ENCODE measurements around the gene CCDC86. TPM values are rescaled to one million over a fixed set of nuclear protein-coding genes. Genes with fewer than 3 reads are reported as not detected.
A peak's percentile ranks its signal among the peaks of the same experiment; 100 is the strongest.

The CCDC86 gene
- total RNA-seq, 2 experiments from 2014 or later = 21.3 to 24.7 TPM

- Histone ChIP-seq H3K9me2 (ENCODE audit: insufficient read depth, low read length) (no peaks in the 10 kb centered on the region), H3K4me3 (ENCODE audit: low read depth, low read length, poor library complexity, severe bottlenecking) (no peak overlapping the region), H4K20me1 (ENCODE audit: insufficient read depth, low read length) (no peaks in the 10 kb centered on the region), H3K4me1 (ENCODE audit: insufficient read depth, low read length, poor library complexity, severe bottlenecking) (peaks cover 9% of the 10 kb centered on the region), H3K9me3 (ENCODE audit: low read length) (no peaks in the 10 kb centered on the region), H3K79me2 (ENCODE audit: insufficient read depth, low read depth, low read length) (peaks cover 13% of the 10 kb centered on the region), H3K4me2 (ENCODE audit: low read length) (no peak overlapping the region), H2AFZ (ENCODE audit: low read length) (no peak overlapping the region), H3K27ac (ENCODE audit: low read depth, low read length, poor library complexity, severe bottlenecking) (no peak overlapping the region), H3K36me3 (ENCODE audit: insufficient read depth, low read length) (no peaks in the 10 kb centered on the region)
- peak; percentile 36 for DNase-seq (ENCODE audit: low spot score)
- intact Hi-C loops (cut with micrococcal nuclease; ENCODE audit: unreplicated experiment) = no loop called here
- ChIA-PET POLR2A (interaction anchor here (1.5 kb wide), 1 partner anchor 28 kb away, joined by 3 read pairs; no protein-coding TSS in a partner anchor), CTCF (ENCODE audit: unreplicated experiment) (no interaction called here)
- no TSS peak for BruUV-seq (replicated peaks)
- TF ChIP-seq CTCF (conservative IDR thresholded peaks at IDR 0.05; ENCODE audit: low read length) = peak; percentile 57; the same call in 1 of the 2 replicates
- TF ChIP-seq EZH2phosphoT487 (IDR thresholded peaks at IDR 0.05; ENCODE audit: borderline replicate concordance, low read depth, low read length) = no peak
Measured at GRCh38 chr11:60838132-60838531, 3.8 kb upstream of the CCDC86 start.

GRCh38 chr11:60840470-60841430, 1.2 kb upstream of the CCDC86 start:
- DNase-seq (ENCODE audit: low spot score) = no peak
- POLR2A ChIA-PET = no interaction called here
- Histone ChIP-seq H3K4me2 (ENCODE audit: low read length) (peak overlapping the region; percentile 98; the same call in 1 of the 2 replicates), H2AFZ (ENCODE audit: low read length) (peak overlapping the region; percentile 84; the same call in 1 of the 2 replicates), H3K27ac (ENCODE audit: low read depth, low read length, poor library complexity, severe bottlenecking) (no peak overlapping the region), H3K4me1 (ENCODE audit: insufficient read depth, low read length, poor library complexity, severe bottlenecking) (peaks cover 23% of the 10 kb centered on the region), H3K79me2 (ENCODE audit: insufficient read depth, low read depth, low read length) (peaks cover 39% of the 10 kb centered on the region), H3K4me3 (ENCODE audit: low read depth, low read length, poor library complexity, severe bottlenecking) (no peak overlapping the region), H3K9me3 (ENCODE audit: low read length) (no peaks in the 10 kb centered on the region), H3K9me2 (ENCODE audit: insufficient read depth, low read length) (no peaks in the 10 kb centered on the region), H4K20me1 (ENCODE audit: insufficient read depth, low read length) (peaks cover 16% of the 10 kb centered on the region), H3K36me3 (ENCODE audit: insufficient read depth, low read length) (peaks cover 22% of the 10 kb centered on the region)
- intact Hi-C loops (cut with micrococcal nuclease; ENCODE audit: unreplicated experiment) = no loop called here
- TF ChIP-seq EZH2phosphoT487 (IDR thresholded peaks at IDR 0.05; ENCODE audit: borderline replicate concordance, low read depth, low read length) (no peak), CTCF (conservative IDR thresholded peaks at IDR 0.05; ENCODE audit: low read length) (no peak)
- CTCF ChIA-PET (ENCODE audit: unreplicated experiment) = no interaction called here
- BruUV-seq (replicated peaks) = no TSS peak

Data from OCI-LY7 (cell line).